Measurements from ENCODE around the gene NLRP8.
"Not testable (repeated sequence)": the region's sequence is repeated elsewhere in the genome, so short reads cannot be mapped to it uniquely, and the experiment has no call there.

NLRP8 gene

GRCh38 chr19:55947532-55947931, at the start of gene NLRP8:
TSS of gene NLRP8 (plus strand) at chr19:55947832.
- no peak for DNase-seq

GRCh38 chr19:55898911-55899310, 48.7 kb upstream of the NLRP8 start:
- DNase-seq = no peak

GRCh38 chr19:55901369-55902079, 46.1 kb upstream of the NLRP8 start:
- no peak for DNase-seq

GRCh38 chr19:55902080-55902751, 45.4 kb upstream of the NLRP8 start:
- no peak for DNase-seq

- no peak for DNase-seq
These were observed 40.3 kb upstream of the NLRP8 start for GRCh38 chr19:55907286-55907685.

- no peak for DNase-seq
These were observed 39.9 kb upstream of the NLRP8 start for GRCh38 chr19:55907746-55908145.

- DNase-seq = no peak
These were observed 37.8 kb upstream of the NLRP8 start for GRCh38 chr19:55909801-55910200.

- no peak for DNase-seq
These were observed 34.7 kb upstream of the NLRP8 start for GRCh38 chr19:55912916-55913315.

GRCh38 chr19:55913643-55914268, 33.9 kb upstream of the NLRP8 start:
- DNase-seq = peak; percentile 35

- no peak for DNase-seq
These were observed 24.1 kb upstream of the NLRP8 start for GRCh38 chr19:55923556-55923955.

GRCh38 chr19:55927991-55928390, 19.6 kb upstream of the NLRP8 start:
- no peak for DNase-seq

GRCh38 chr19:55929258-55929657, 18.4 kb upstream of the NLRP8 start:
- DNase-seq = not testable (repeated sequence)

- DNase-seq = no peak
These were observed 16.6 kb upstream of the NLRP8 start for GRCh38 chr19:55930996-55931515.

GRCh38 chr19:55931936-55932386, 15.7 kb upstream of the NLRP8 start, which contains the start of gene NLRP13:
TSS of gene NLRP13 (minus strand) at chr19:55932336. CDS start at chr19:55932311, 25 bp downstream.
- DNase-seq = no peak

- DNase-seq = no peak
These were observed 12.4 kb upstream of the NLRP8 start for GRCh38 chr19:55935206-55935605.

GRCh38 chr19:55939206-55939605, 8.4 kb upstream of the NLRP8 start:
- no peak for DNase-seq

GRCh38 chr19:55940306-55940705, 7.3 kb upstream of the NLRP8 start:
- no peak for DNase-seq

GRCh38 chr19:55950566-55950965, 2.9 kb downstream of the NLRP8 start:
- not testable (repeated sequence) for DNase-seq

- DNase-seq = no peak
These were observed 8.8 kb downstream of the NLRP8 start for GRCh38 chr19:55956431-55956830.

GRCh38 chr19:55958356-55958755, 10.7 kb downstream of the NLRP8 start:
- DNase-seq = no peak

- no peak for DNase-seq
These were observed 12.5 kb downstream of the NLRP8 start for GRCh38 chr19:55959996-55960675.

GRCh38 chr19:55962186-55962585, 14.6 kb downstream of the NLRP8 start:
- no peak for DNase-seq

GRCh38 chr19:55973982-55974381, 26.4 kb downstream of the NLRP8 start:
- no peak for DNase-seq

Measured in RPMI8226 (cell line).